Posterior vena cava (tissue), 2 donors: ENCODE data around the gene MCCD1. TPM values are rescaled to one million over a fixed set of nuclear protein-coding genes. Genes with fewer than 3 reads are reported as not detected.

Source experiments
- DNase-seq: peaks from one replicate; pipeline ENCODE4 v3.0.0-alpha.2; 2020; ENCODE audit warnings: low spot score
- intact Hi-C, 2 donors: fragments of 100-400 bp; cut with DNase I; formaldehyde crosslinking; loops; one replicate each; pipeline versions ENCODE4 v1.14.1 to v1.14.2; 2022 to 2023
- total RNA-seq, 2 donors: library from RNA; stranded (reverse); fragmentation: NEBNext Ultra II Directional; extraction: Animal tissue kit (Norgen Biotek cat#: 25700); gene quantifications; one replicate each; pipeline ENCODE4 v1.2.1, GENCODE V29; 2021
- donor health status: DM: yes; HTN: yes; CAD: no.
- donor health status: DM: yes; HTN: yes; CAD: no.

Gene MCCD1
- total RNA-seq, 2 donors from 2014 or later = not detected

DNA sequence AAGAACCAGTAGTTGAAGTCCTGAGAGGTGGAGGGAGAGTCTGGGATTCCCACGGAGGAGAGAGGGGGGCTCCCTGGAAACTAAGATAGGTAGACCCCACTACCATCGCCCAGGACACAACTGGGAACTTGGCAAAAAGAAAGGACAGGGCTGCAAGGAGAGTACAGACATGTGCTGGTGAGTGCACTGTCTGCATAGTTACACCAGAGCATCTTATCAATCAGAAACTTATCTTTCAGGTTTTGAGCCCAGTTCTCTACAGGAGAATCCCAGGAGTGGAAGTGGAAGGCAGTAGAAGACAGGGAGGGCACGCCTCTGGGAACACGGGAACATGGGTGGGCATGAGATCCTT lies 30.8 kb downstream of the MCCD1 start:
- no peak for DNase-seq
- intact Hi-C loops = no loop called here

GRCh38 chr6:31559958-31560696 lies 31.4 kb downstream of the MCCD1 start:
- peak; percentile 86 for DNase-seq
- intact Hi-C loops = no loop called here

- DNase-seq = no peak
- intact Hi-C loops = no loop called here
Observed at GRCh38 chr6:31560697-31561058, 31.9 kb downstream of the MCCD1 start.

- intact Hi-C loops = no loop called here
- DNase-seq = no peak
Observed at GRCh38 chr6:31567531-31568370, 39.0 kb downstream of the MCCD1 start.

DNA sequence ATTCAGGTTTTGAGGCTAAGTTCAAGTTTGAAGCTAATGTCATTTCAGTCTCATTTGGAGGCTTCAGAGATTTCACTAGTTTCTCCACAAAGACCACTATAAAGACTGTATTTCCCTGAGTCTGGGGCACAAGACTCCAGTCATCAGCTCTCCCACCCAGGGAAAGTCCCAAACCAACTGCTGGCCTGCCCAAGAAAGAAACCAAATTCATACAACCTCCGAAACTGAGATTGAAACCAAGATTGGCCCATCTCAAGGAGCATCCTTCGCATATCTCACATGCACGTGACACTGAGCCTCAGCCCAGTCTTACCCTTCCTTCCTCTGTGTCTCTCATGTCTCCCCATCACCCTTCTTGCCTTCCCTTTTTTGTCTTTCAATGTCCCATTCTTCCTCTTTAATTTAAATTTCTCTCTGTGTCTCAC lies 39.8 kb downstream of the MCCD1 start:
- intact Hi-C loops = no loop called here
- DNase-seq = no peak

GRCh38 chr6:31569861-31570536 lies 41.2 kb downstream of the MCCD1 start:
- intact Hi-C loops = no loop called here

DNA sequence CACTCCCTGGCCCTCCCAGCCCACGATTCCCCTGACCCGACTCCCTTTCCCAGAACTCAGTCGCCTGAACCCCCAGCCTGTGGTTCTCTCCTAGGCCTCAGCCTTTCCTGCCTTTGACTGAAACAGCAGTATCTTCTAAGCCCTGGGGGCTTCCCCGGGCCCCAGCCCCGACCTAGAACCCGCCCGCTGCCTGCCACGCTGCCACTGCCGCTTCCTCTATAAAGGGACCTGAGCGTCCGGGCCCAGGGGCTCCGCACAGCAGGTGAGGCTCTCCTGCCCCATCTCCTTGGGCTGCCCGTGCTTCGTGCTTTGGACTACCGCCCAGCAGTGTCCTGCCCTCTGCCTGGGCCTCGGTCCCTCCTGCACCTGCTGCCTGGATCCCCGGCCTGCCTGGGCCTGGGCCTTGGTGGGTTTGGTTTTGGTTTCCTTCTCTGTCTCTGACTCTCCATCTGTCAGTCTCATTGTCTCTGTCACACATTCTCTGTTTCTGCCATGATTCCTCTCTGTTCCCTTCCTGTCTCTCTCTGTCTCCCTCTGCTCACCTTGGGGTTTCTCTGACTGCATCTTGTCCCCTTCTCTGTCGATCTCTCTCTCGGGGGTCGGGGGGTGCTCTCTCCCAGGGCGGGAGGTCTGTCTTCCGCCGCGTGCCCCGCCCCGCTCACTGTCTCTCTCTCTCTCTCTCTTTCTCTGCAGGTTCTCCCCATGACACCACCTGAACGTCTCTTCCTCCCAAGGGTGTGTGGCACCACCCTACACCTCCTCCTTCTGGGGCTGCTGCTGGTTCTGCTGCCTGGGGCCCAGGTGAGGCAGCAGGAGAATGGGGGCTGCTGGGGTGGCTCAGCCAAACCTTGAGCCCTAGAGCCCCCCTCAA lies 43.5 kb downstream of the MCCD1 start, which contains the start of gene LTA:
Gene LTA (plus strand): TSS at position 249 of the 871 bp plus-strand sequence. CDS start 454 bp downstream, at position 703.
- no peak for DNase-seq
- intact Hi-C loops = no loop called here

More at GRCh38 chr6:31569861-31570536, 41.2 kb downstream of the MCCD1 start:
- DNase-seq = no peak

- intact Hi-C loops = no loop called here
Observed at GRCh38 chr6:31573239-31574105, 44.7 kb downstream of the MCCD1 start.

GRCh38 chr6:31574106-31575061 lies 45.6 kb downstream of the MCCD1 start:
- intact Hi-C loops = no loop called here
- DNase-seq = no peak

More at GRCh38 chr6:31573239-31574105, 44.7 kb downstream of the MCCD1 start:
- no peak for DNase-seq

DNA sequence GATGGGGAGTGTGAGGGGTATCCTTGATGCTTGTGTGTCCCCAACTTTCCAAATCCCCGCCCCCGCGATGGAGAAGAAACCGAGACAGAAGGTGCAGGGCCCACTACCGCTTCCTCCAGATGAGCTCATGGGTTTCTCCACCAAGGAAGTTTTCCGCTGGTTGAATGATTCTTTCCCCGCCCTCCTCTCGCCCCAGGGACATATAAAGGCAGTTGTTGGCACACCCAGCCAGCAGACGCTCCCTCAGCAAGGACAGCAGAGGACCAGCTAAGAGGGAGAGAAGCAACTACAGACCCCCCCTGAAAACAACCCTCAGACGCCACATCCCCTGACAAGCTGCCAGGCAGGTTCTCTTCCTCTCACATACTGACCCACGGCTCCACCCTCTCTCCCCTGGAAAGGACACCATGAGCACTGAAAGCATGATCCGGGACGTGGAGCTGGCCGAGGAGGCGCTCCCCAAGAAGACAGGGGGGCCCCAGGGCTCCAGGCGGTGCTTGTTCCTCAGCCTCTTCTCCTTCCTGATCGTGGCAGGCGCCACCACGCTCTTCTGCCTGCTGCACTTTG lies 46.7 kb downstream of the MCCD1 start, which contains the start of gene TNF:
Gene TNF (plus strand): TSS at position 231 of the 567 bp plus-strand sequence. CDS start 177 bp downstream, at position 408.
- DNase-seq = peak; percentile 85
- intact Hi-C loops = no loop called here

DNA sequence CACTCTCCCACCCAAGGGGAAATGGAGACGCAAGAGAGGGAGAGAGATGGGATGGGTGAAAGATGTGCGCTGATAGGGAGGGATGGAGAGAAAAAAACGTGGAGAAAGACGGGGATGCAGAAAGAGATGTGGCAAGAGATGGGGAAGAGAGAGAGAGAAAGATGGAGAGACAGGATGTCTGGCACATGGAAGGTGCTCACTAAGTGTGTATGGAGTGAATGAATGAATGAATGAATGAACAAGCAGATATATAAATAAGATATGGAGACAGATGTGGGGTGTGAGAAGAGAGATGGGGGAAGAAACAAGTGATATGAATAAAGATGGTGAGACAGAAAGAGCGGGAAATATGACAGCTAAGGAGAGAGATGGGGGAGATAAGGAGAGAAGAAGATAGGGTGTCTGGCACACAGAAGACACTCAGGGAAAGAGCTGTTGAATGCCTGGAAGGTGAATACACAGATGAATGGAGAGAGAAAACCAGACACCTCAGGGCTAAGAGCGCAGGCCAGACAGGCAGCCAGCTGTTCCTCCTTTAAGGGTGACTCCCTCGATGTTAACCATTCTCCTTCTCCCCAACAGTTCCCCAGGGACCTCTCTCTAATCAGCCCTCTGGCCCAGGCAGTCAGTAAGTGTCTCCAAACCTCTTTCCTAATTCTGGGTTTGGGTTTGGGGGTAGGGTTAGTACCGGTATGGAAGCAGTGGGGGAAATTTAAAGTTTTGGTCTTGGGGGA lies 47.4 kb downstream of the MCCD1 start:
- no peak for DNase-seq
- intact Hi-C loops = loop anchor here in 1 of 2 donors (1.0 kb wide), 1 partner anchor 38 kb away; no protein-coding TSS in a partner anchor

DNA sequence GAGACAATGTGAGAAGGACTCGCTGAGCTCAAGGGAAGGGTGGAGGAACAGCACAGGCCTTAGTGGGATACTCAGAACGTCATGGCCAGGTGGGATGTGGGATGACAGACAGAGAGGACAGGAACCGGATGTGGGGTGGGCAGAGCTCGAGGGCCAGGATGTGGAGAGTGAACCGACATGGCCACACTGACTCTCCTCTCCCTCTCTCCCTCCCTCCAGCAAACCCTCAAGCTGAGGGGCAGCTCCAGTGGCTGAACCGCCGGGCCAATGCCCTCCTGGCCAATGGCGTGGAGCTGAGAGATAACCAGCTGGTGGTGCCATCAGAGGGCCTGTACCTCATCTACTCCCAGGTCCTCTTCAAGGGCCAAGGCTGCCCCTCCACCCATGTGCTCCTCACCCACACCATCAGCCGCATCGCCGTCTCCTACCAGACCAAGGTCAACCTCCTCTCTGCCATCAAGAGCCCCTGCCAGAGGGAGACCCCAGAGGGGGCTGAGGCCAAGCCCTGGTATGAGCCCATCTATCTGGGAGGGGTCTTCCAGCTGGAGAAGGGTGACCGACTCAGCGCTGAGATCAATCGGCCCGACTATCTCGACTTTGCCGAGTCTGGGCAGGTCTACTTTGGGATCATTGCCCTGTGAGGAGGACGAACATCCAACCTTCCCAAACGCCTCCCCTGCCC lies 48.3 kb downstream of the MCCD1 start:
- intact Hi-C loops = loop anchor here in 1 of 2 donors (1.0 kb wide), 1 partner anchor 37 kb away; no protein-coding TSS in a partner anchor
- DNase-seq = no peak

DNA sequence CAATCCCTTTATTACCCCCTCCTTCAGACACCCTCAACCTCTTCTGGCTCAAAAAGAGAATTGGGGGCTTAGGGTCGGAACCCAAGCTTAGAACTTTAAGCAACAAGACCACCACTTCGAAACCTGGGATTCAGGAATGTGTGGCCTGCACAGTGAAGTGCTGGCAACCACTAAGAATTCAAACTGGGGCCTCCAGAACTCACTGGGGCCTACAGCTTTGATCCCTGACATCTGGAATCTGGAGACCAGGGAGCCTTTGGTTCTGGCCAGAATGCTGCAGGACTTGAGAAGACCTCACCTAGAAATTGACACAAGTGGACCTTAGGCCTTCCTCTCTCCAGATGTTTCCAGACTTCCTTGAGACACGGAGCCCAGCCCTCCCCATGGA lies 48.8 kb downstream of the MCCD1 start:
- no peak for DNase-seq
- intact Hi-C loops = no loop called here

DNA sequence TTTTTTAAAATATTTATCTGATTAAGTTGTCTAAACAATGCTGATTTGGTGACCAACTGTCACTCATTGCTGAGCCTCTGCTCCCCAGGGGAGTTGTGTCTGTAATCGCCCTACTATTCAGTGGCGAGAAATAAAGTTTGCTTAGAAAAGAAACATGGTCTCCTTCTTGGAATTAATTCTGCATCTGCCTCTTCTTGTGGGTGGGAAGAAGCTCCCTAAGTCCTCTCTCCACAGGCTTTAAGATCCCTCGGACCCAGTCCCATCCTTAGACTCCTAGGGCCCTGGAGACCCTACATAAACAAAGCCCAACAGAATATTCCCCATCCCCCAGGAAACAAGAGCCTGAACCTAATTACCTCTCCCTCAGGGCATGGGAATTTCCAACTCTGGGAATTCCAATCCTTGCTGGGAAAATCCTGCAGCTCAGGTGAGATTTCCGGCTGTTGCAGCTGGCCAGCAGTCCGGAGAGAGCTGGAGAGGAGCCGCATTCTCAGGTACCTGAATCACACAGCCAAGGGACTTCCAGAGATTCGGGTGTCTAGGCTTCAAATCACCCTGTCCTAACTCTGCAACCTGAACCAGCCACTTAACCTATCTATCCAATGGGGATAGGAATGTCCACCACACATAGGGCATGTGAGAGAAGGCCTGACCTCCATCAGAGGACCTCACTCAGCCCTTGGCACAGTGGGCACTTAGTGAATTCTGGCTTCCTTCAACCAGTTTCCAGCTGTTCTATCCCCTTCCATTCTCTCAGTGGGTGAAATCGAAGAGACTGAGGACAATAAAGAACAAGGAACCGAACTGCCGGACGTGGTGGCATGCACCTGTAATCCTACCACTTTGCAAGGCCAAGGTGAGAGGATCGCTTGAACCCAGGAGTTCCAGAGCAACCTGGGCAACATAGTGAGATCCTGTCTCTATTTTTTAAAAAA lies 49.7 kb downstream of the MCCD1 start:
- intact Hi-C loops = no loop called here
- DNase-seq = no peak
